ENCODE data around the gene IRF2. TPM values are rescaled to one million over a fixed set of nuclear protein-coding genes. Genes with fewer than 3 reads are reported as not detected.

IRF2 gene
- polyA plus RNA-seq, 6 donors from 2014 or later = 119 to 174 (median 151) TPM

DNA sequence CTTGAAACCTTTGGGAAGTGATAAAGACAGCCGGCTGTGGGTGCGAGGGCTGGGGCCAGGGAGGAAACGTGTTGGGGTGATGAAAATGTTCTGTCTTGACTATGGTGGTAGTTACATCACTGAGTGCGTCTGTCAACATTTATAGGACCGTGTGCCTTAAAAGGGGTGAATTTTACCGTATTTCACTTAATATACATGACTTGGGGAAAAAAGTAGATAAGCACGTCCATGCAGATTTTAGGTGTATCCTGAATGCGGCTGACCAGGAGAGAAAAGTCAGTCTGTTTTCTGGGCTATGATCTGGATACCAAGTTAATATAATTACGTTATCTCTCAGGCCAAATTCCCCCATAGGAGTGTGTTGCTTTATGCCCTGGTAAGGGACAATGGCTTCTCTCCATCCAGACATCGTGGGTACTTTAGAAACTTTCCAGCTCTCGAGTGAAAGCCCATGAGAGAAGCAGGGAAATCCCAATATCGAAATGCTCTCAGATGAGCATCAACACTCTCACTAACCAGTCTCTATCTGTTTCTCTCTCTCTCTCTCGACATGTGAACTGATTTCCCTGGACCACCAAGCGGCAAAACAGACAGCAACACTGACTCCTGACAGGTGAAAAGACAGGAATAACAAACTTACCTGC is 71.5 kb downstream of the IRF2 start:
- peaks cover 30 to 62% (median 52%) of the 10 kb centered on the region in 3 donors for H3K4me1 Mint-ChIP-seq
- peak overlapping the region in 1 of 8 donors; percentile 60 for H3K4me3 Mint-ChIP-seq
- no peaks in the 10 kb centered on the region for H3K27me3 Mint-ChIP-seq
- DNase-seq = no peak
- no peak for ATAC-seq (ENCODE audit: low read depth in 2 of 2)
- H3K27ac Mint-ChIP-seq = peak overlapping the region in 4 of 6 donors; percentile 8 to 92 (median 56)
- H3K36me3 Mint-ChIP-seq = peaks cover 40 to 72% of the 10 kb centered on the region in 2 donors
- H3K9me3 Mint-ChIP-seq = no peaks in the 10 kb centered on the region

DNA sequence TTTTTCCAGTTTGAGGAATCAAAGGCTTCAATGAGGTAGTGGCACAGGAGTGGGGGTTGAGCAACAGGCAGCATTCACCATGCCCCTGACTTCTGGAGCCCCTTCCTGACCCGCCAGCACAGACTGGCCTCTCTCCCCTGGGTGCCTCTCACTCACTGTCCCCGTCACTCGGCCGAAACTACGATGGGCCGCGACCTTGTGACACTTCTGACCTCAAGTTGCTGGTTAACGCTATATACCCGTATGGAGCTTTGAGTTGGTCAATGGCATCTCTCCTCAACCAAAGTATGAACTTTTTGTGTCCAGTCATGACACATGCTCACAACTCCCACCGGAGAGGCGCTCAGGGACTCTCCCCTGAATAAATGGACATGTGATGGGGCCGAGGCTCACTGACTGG is 72.1 kb downstream of the IRF2 start:
- peaks cover 40 to 66% of the 10 kb centered on the region in 2 donors for H3K36me3 Mint-ChIP-seq
- DNase-seq = no peak
- peak overlapping the region in 1 of 8 donors; percentile 60 for H3K4me3 Mint-ChIP-seq
- H3K27me3 Mint-ChIP-seq = no peaks in the 10 kb centered on the region
- no peak for ATAC-seq (ENCODE audit: low read depth in 2 of 2)
- no peaks in the 10 kb centered on the region for H3K9me3 Mint-ChIP-seq
- peak overlapping the region in 3 of 6 donors; percentile 45 to 67 (median 65) for H3K27ac Mint-ChIP-seq
- H3K4me1 Mint-ChIP-seq = peaks cover 26 to 62% (median 52%) of the 10 kb centered on the region in 3 donors

GRCh38 chr4:184401397-184402171 is 72.8 kb downstream of the IRF2 start:
- peak overlapping the region in 1 of 8 donors; percentile 6 for H3K4me3 Mint-ChIP-seq
- DNase-seq (no peak), ATAC-seq (ENCODE audit: low read depth in 2 of 2) (no peak)
- H3K27me3 Mint-ChIP-seq = no peaks in the 10 kb centered on the region
- no peaks in the 10 kb centered on the region for H3K9me3 Mint-ChIP-seq
- H3K36me3 Mint-ChIP-seq = peaks cover 40 to 60% of the 10 kb centered on the region in 2 donors
- peak overlapping the region in 3 of 6 donors; percentile 44 to 65 (median 45) for H3K27ac Mint-ChIP-seq
- peaks cover 27 to 62% (median 52%) of the 10 kb centered on the region in 3 donors for H3K4me1 Mint-ChIP-seq

DNA sequence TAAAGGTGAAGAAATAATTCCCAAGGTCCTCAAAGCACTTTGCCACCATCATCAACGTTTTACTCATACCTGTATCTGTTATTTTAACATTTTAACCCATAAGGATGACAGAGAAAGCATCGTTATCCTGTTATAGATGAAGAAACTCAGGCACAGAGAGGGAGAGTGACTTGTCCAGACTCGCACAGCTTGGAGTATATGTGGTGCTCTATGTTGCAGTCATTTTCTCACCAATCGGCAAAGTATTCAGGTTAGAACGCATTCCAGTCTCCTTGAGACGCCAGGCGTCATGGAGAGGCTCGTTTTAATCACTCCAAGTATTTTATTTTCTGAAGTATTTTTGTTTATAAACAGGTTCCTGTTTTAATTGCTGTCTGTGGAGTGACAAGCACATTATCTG is 73.5 kb downstream of the IRF2 start:
- H3K27me3 Mint-ChIP-seq = no peaks in the 10 kb centered on the region
- H3K4me1 Mint-ChIP-seq = peaks cover 33 to 67% (median 53%) of the 10 kb centered on the region in 3 donors
- ATAC-seq (ENCODE audit: low read depth in 2 of 2) (no peak), DNase-seq (no peak)
- H3K4me3 Mint-ChIP-seq = no peak overlapping the region
- peaks cover 40 to 60% of the 10 kb centered on the region in 2 donors for H3K36me3 Mint-ChIP-seq
- H3K9me3 Mint-ChIP-seq = no peaks in the 10 kb centered on the region
- no peak overlapping the region for H3K27ac Mint-ChIP-seq

DNA sequence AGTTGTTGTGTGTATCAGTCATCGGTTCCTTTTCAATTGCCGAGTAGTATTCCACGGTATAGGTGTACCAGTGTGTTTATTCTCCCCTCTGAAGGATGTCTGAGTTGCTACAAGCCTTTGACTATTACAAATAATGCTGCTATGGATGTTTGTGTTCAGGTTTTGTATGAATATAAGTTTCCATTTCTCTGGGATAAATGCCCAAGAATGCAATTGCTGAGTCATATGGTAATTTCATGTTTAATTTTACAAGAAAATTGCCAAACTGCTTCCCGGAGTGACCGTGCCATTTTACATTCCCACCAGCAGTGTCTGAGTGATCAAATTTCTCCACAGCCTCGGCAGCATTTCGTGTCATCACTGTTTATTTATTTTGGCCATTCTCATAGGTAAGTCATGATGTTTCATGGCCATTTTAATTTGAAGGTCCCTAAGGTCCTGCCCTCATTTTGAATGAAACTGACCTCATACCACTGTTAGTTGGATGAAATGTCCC is 73.9 kb downstream of the IRF2 start:
- peaks cover 37 to 56% of the 10 kb centered on the region in 2 donors for H3K36me3 Mint-ChIP-seq
- no peak for DNase-seq
- no peaks in the 10 kb centered on the region for H3K27me3 Mint-ChIP-seq
- H3K4me3 Mint-ChIP-seq = no peak overlapping the region
- peak overlapping the region in 2 of 6 donors; percentile 12 to 16 for H3K27ac Mint-ChIP-seq
- H3K9me3 Mint-ChIP-seq = no peaks in the 10 kb centered on the region
- peaks cover 35 to 68% (median 53%) of the 10 kb centered on the region in 3 donors for H3K4me1 Mint-ChIP-seq
- no peak for ATAC-seq (ENCODE audit: low read depth in 2 of 2)

DNA sequence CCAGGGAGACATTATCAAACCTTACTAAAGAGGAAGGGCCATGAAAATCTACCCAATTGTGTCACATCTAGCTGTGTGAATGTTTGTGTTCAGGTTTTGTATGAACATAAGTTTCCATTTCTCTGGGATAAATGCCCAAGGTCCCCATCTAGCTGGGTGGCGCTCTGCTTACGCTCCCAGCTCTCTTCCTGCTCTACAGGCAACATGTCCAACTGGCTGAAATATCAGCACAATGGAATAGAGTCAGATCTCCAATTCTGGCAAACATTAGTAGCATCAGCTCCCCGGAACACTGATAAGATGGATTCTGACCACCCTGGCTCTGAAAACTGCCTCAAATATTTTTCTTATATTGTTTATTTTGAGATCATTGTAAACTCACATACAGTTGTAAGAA is 74.8 kb downstream of the IRF2 start:
- Mint-ChIP-seq H3K36me3 (peaks cover 39 to 52% of the 10 kb centered on the region in 2 donors), H3K27me3 (no peaks in the 10 kb centered on the region), H3K27ac (peak overlapping the region in 2 of 6 donors; percentile 35 to 66), H3K9me3 (no peaks in the 10 kb centered on the region), H3K4me3 (no peak overlapping the region), H3K4me1 (peaks cover 38 to 68% (median 58%) of the 10 kb centered on the region in 3 donors)
- ATAC-seq (ENCODE audit: low read depth in 2 of 2) (no peak), DNase-seq (no peak)

GRCh38 chr4:184398741-184399511 is 75.4 kb downstream of the IRF2 start:
- peak overlapping the region in 4 of 6 donors; percentile 24 to 61 (median 30) for H3K27ac Mint-ChIP-seq

DNA sequence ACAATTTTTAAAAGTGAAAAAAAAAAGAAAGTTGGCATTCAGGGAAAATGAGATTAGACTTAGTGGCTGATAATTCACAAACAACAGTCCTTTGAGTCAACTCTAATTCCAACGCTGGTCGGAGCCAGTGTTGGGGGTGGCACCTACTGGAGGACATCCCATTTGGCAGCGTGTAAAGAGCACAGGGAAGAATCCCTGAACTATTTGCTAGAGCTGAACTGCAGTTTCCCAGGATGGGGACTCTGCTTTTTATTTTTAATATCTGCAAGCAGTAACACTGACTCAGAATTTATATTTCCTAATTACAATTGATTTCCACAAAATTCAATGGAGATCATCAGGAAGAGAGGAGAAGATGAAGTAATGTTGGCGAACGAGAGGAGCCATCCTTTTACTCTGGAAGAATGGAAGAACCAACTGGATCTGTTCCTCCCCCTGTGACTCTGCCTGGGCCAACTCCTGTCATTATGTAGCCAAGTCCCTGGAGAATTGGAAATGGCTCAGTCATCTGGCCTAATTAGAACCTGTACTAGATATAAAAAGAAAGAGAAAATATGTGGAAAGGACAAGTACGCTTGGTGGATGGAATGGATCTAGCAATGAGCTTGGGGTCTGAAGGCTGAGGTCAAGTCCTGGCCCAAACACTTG is 76.7 kb downstream of the IRF2 start:
- Mint-ChIP-seq H3K4me3 (peak overlapping the region in 2 of 8 donors; percentile 35 to 61), H3K27ac (peak overlapping the region in 5 of 6 donors; percentile 29 to 88 (median 71)), H3K9me3 (no peaks in the 10 kb centered on the region), H3K27me3 (no peaks in the 10 kb centered on the region), H3K4me1 (peaks cover 45 to 70% (median 63%) of the 10 kb centered on the region in 3 donors), H3K36me3 (peaks cover 38 to 53% of the 10 kb centered on the region in 2 donors)
- no peak for DNase-seq
- ATAC-seq (ENCODE audit: low read depth in 2 of 2) = no peak

More at GRCh38 chr4:184398741-184399511, 75.4 kb downstream of the IRF2 start:
- Mint-ChIP-seq H3K27me3 (no peaks in the 10 kb centered on the region), H3K4me1 (peaks cover 42 to 70% (median 62%) of the 10 kb centered on the region in 3 donors), H3K4me3 (no peak overlapping the region), H3K9me3 (no peaks in the 10 kb centered on the region), H3K36me3 (peaks cover 43 to 53% of the 10 kb centered on the region in 2 donors)
- ATAC-seq (ENCODE audit: low read depth in 2 of 2) (no peak), DNase-seq (no peak)

DNA sequence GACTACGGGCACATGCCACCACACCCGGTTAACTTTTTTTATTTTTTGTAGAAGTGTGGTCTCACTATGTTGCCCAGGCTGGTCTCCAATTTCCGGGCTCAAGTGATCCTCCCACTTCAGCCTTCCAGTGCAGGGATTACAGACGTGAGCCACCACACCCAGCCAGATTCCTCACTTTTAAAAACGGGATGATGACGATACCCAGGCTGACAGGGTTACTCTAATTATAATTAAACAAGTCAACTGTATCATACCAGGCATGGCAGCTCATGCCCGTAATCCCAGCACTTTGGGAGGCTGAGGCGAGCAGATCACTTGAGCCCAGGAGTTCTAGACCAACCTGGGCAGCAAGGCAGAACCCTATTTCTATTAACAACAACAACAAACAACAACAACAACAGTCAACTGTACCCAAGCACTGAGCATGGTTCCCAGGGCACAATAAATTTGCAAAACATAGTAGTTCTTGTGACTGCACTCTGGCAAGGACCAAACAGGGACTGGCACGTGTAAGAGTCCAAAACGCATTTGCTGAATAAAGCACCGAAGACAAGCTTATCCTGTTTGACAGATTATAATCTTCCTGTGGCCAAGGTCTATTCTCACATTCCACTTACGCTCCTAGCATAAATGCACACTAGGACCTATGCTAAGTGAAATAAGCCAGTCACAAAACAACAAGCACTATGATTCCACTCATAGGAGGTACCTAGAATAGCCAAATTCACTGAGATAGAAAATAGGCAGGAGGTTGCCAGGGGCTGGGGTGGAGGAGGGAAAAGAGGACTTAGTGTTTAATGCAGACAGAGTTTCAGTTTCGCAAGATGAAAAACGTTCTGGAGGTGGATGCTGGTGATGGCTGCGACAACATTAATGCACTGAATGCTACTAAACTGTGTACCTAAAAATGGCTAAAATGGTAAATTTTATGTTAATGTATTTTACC is 77.5 kb downstream of the IRF2 start:
- Mint-ChIP-seq H3K4me1 (peaks cover 40 to 68% (median 64%) of the 10 kb centered on the region in 3 donors), H3K27me3 (no peaks in the 10 kb centered on the region), H3K4me3 (peak overlapping the region in 6 of 8 donors; percentile 69 to 89 (median 80)), H3K27ac (peak overlapping the region; percentile 71 to 99 (median 96)), H3K36me3 (peaks cover 43 to 53% of the 10 kb centered on the region in 2 donors), H3K9me3 (no peaks in the 10 kb centered on the region)
- no peak for ATAC-seq (ENCODE audit: low read depth in 2 of 2)
- no peak for DNase-seq

- peak overlapping the region; percentile 66 to 92 (median 85) for H3K4me3 Mint-ChIP-seq
- H3K27ac Mint-ChIP-seq = peak overlapping the region; percentile 71 to 99 (median 97)
- peaks cover 45 to 53% of the 10 kb centered on the region in 2 donors for H3K36me3 Mint-ChIP-seq
Observed at GRCh38 chr4:184395971-184396391, 78.4 kb downstream of the IRF2 start.

GRCh38 chr4:184395451-184395917 is 78.9 kb downstream of the IRF2 start:
- Mint-ChIP-seq H3K4me3 (peak overlapping the region; percentile 66 to 92 (median 85)), H3K36me3 (peaks cover 42 to 53% of the 10 kb centered on the region in 2 donors), H3K9me3 (no peaks in the 10 kb centered on the region), H3K27ac (peak overlapping the region; percentile 71 to 99 (median 97)), H3K4me1 (peaks cover 49 to 79% (median 71%) of the 10 kb centered on the region in 3 donors), H3K27me3 (no peaks in the 10 kb centered on the region)
- DNase-seq (no peak), ATAC-seq (ENCODE audit: low read depth in 2 of 2) (peak; percentile 18 to 23)

More at GRCh38 chr4:184395971-184396391, 78.4 kb downstream of the IRF2 start:
- Mint-ChIP-seq H3K4me1 (peaks cover 47 to 75% (median 71%) of the 10 kb centered on the region in 3 donors), H3K9me3 (no peaks in the 10 kb centered on the region), H3K27me3 (no peaks in the 10 kb centered on the region)
- ATAC-seq (ENCODE audit: low read depth in 2 of 2) (peak; percentile 96 to 97), DNase-seq (peak; percentile 74)

Data from naive B cell (primary cell).